ENCODE measurements around the gene SETBP1.

Gene SETBP1

DNA sequence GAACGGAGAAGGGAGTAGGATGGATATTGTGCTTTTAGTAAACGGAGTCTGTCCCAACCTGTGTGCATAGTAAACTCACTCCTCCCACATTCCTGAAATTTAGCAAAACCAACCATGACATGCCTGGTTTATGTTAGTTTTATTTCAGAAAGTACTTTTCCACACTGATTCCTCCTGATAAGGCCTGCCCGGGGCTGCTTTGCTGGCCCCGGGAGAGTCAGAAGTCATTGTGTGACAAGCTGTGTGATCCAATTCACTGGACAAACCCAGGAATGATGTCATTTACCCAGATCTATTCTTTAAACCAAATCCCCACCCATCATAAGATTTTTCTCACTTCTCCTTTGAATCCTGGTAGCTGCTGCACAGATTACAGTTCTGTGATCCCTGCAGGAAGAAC, 109.0 kb downstream of the SETBP1 start:
- DNase-seq (ENCODE audit: low spot score): no peak
- TF ChIP-seq, protein P1, sequence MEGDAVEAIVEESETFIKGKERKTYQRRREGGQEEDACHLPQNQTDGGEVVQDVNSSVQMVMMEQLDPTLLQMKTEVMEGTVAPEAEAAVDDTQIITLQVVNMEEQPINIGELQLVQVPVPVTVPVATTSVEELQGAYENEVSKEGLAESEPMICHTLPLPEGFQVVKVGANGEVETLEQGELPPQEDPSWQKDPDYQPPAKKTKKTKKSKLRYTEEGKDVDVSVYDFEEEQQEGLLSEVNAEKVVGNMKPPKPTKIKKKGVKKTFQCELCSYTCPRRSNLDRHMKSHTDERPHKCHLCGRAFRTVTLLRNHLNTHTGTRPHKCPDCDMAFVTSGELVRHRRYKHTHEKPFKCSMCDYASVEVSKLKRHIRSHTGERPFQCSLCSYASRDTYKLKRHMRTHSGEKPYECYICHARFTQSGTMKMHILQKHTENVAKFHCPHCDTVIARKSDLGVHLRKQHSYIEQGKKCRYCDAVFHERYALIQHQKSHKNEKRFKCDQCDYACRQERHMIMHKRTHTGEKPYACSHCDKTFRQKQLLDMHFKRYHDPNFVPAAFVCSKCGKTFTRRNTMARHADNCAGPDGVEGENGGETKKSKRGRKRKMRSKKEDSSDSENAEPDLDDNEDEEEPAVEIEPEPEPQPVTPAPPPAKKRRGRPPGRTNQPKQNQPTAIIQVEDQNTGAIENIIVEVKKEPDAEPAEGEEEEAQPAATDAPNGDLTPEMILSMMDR (IDR thresholded peaks at IDR 0.05; ENCODE audit: extremely low read depth, missing control alignments): no peak

DNA sequence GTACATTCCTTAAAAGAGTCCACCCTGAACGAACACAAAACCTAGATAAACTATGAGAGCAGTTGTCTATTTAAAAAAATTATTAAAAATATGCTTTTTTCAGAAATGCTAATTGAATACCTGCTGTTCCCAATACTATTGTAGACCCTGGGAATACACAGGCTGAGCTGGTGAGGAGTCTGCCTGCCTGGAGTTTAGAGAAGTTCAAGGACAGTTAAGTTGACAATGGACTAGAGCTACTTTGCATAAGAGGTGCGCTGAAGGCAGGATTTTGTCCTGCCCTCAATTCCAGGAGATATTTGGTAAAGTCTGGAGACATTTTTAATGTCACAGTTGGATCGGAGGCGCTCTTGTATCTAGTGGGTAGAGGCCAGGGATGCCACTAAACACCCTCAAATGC, 110.2 kb downstream of the SETBP1 start:
- TF ChIP-seq, protein P1 (IDR thresholded peaks at IDR 0.05; ENCODE audit: extremely low read depth, missing control alignments): no peak
- no peak for DNase-seq (ENCODE audit: low spot score)

DNA sequence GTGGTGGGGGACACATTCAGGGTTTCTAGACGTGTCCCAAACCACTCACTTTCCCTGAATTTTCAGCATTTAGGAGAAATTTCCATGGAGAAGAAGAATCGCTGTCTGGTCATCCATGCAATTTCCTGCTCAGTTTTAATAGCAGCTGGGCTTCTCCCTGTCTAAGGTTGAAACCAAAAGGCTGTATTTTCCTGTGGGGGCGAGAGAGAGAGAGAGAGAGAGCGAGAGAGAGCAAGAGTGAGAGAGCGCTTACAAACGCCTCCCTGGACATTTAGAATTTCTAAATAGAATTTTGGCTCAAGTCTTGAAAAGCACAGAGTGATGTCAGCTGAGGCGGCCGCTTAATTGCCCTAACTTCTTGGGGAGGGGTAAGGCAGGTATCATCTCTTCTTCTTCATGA, 110.8 kb downstream of the SETBP1 start:
- no peak for DNase-seq (ENCODE audit: low spot score)
- TF ChIP-seq, protein P1 (IDR thresholded peaks at IDR 0.05; ENCODE audit: extremely low read depth, missing control alignments): no peak

DNA sequence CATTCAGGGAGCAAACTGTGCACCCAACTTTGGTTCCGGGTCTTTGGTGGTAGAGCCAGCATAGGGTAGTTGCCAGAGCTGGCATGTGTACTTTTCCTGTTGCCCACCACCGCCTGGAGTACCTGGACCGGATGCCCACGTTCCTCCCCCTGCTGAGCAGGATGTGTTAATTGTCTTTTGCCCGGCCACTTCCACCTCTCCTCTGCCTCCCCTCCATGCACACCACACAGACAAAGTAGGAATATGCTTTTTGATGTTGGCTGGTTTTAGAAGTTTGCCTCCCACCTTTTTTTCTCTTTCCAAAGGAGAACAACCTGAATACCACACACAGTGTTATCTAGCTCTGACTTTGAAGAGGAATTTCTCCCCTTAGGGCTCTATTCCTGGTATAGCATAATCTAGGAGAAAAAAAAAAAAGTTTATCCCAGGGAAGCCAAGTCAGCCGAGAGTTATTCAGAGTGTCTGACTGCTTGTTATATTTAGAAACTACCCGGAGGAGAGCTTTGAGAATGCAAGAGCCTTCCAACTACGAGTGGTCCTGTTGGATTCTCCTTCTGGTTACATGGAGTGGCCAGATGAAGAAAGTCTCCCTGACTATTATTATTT, 111.9 kb downstream of the SETBP1 start:
- TF ChIP-seq, protein P1 (IDR thresholded peaks at IDR 0.05; ENCODE audit: extremely low read depth, missing control alignments): no peak
- no peak for DNase-seq (ENCODE audit: low spot score)

DNA sequence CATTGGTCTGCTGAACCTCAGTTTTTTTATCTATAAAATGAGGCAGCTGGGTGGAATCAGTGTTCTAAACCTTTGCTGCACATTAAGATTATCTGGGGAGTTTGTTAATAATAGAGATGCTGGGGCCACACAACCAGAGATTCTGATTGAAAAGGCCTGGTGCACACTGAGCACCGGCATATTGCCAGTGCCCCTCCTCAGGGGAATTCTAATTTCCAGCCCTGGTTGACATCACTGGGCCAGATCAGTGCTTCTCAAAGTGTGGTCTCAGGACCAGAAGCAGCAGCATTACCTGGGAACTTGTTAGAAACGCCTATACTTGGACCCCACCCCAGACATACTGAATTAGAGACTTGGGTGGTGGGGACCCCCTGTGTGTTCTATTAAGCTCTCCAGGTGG, 112.5 kb downstream of the SETBP1 start:
- TF ChIP-seq, protein P1 (IDR thresholded peaks at IDR 0.05; ENCODE audit: extremely low read depth, missing control alignments): no peak
- DNase-seq (ENCODE audit: low spot score): no peak

DNA sequence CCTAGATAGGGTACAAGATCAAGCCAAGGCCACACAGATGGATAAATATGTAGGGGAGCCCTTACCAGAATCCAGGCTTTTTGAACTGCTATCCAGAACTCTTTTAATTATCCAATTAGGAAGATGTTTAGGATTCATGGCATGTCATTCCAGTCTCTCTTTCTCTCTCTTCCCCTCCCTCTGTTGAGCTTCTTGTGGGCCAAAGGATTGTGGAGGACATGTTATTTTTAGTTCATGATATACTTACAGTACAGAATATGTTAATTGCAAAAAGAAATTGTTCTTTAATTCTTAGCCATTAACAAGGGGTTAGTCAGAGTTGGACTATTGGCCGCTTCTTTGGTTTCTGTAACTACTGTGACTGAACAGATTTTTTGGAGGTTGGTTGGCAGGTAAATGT, 113.0 kb downstream of the SETBP1 start:
- TF ChIP-seq, protein P1 (IDR thresholded peaks at IDR 0.05; ENCODE audit: extremely low read depth, missing control alignments): no peak
- DNase-seq (ENCODE audit: low spot score): no peak

DNA sequence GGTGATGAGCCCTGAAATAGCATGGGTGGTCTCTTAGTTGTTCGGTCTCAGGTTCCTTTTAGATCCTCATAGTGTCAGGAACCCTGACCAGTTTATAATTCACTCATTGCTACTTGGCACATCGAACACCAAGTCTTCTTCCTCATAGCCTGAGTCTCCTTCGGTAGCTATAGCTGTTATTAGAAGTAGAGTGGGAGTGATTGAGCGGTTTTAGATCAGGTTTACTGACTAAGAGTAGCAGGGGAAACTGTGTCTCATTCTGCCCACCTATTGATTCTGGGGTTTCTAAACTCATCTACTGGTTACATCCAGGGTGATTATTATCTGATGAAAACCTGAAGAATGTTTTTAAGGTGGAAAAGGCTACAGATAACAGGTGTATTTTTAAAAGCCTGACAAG, 114.6 kb downstream of the SETBP1 start:
- no peak for DNase-seq (ENCODE audit: low spot score)
- TF ChIP-seq, protein P1 (IDR thresholded peaks at IDR 0.05; ENCODE audit: extremely low read depth, missing control alignments): no peak

All from GM20000 (cell line).